HepG2 (cell line): Measurements from ENCODE around the gene RPS27L. TPM values are rescaled to one million over a fixed set of nuclear protein-coding genes. Genes with fewer than 3 reads are reported as not detected.

ENCODE experiments used
- ASH2L ChIP-seq: fragments of 300-600, 200-600 bp; sonication (generic); IDR thresholded peaks from 2 replicates; pipeline ENCODE4 v1.7.0; 2017; ENCODE audit warnings: low read depth, mild to moderate bottlenecking, moderate library complexity, mixed read lengths, low read length; ENCODE audit not compliant: insufficient read length
- EZH2 ChIP-seq: conservative IDR thresholded peaks from 2 replicates; pipeline ENCODE4 v1.6.1; 2012; ENCODE audit warnings: mild to moderate bottlenecking, low read depth, low read length, moderate library complexity
- GPN1 ChIP-seq: sonication (generic); formaldehyde crosslinking; IDR thresholded peaks from 2 replicates; pipeline ENCODE4 v1.5.1; 2020; ENCODE audit warnings: missing genetic modification reagents, borderline replicate concordance
- HDAC6 ChIP-seq: fragments of 200-600 bp; sonication (generic); IDR thresholded peaks from 2 replicates; pipeline ENCODE4 v1.7.0; 2017; ENCODE audit warnings: mild to moderate bottlenecking, antibody characterized with exemption, low read length, low read depth
- KDM1A ChIP-seq: IDR thresholded peaks from 2 replicates; pipeline ENCODE4 v1.6.1; 2016; ENCODE audit warnings: missing compliant biosample characterization
- MIER3 ChIP-seq: IDR thresholded peaks from 2 replicates; pipeline ENCODE4 v1.6.1; 2016; ENCODE audit warnings: missing compliant biosample characterization, borderline replicate concordance
- NR2F2 ChIP-seq: IDR thresholded peaks from 2 replicates; pipeline ENCODE4 v1.6.1; 2012; ENCODE audit warnings: low read depth, inconsistent platforms, borderline replicate concordance
- SIX1 ChIP-seq: sonication (generic); formaldehyde crosslinking; IDR thresholded peaks from 2 replicates; pipeline ENCODE4 v1.4.0; 2020; ENCODE audit warnings: missing genetic modification reagents, borderline replicate concordance
- ZFP41 ChIP-seq: sonication (generic); formaldehyde crosslinking; IDR thresholded peaks from 2 replicates; pipeline ENCODE4 v1.4.0; 2020; ENCODE audit warnings: mild to moderate bottlenecking, missing genetic modification reagents, borderline replicate concordance
- ZNF282 ChIP-seq: fragments of 450-650 bp; IDR thresholded peaks from 2 replicates; pipeline ENCODE4 v1.6.1; 2018; ENCODE audit not compliant: partially characterized antibody
- ZNF563 ChIP-seq: sonication (generic); formaldehyde crosslinking; IDR thresholded peaks from 2 replicates; pipeline ENCODE4 v1.8.0; 2022; ENCODE audit warnings: mild to moderate bottlenecking, moderate library complexity, missing genetic modification reagents
- polyA plus RNA-seq, 8 experiments: library from polyadenylated mRNA; depleted of rRNA in 3 of 8; stranded (reverse) in 7 of 8; unstranded in 1 of 8; fragments of >200 nt; fragmentation: Illumina TruSeq in 4 of 8; extraction: Trizol in 4 of 8; gene quantifications; 2 replicates each; pipeline versions ENCODE4 v1.2.1 to v1.2.3, GENCODE V29; 2011 to 2016; ENCODE audit warnings: low read depth in 4 of 8, missing spikeins in 1 of 8, mixed read lengths in 1 of 8; ENCODE audit not compliant: insufficient read depth in 1 of 8
- total RNA-seq, 5 experiments: library from RNA; depleted of rRNA; stranded (reverse); fragments of >200 nt; fragmentation: Illumina TruSeq; extraction: Trizol; gene quantifications; 2 replicates each; pipeline ENCODE4 v1.2.3, GENCODE V29; 2016; ENCODE audit warnings: low read depth in 1 of 5
- TF ChIP-seq, protein P1 (sequence below): sonication (generic); formaldehyde crosslinking; IDR thresholded peaks from 2 replicates; pipeline ENCODE4 v1.4.0; 2020; ENCODE audit warnings: missing genetic modification reagents
- TF ChIP-seq, protein P2 (sequence below): IDR thresholded peaks from 2 replicates; pipeline ENCODE4 v1.6.1; 2016; ENCODE audit warnings: low read depth
- TF ChIP-seq, protein P3 (sequence below): conservative IDR thresholded peaks from 2 replicates; pipeline ENCODE4 v1.6.1; 2018; ENCODE audit warnings: missing genetic modification reagents
- TF ChIP-seq, protein P4 (sequence below): fragments of 450-650 bp; IDR thresholded peaks from 2 replicates; pipeline ENCODE4 v1.6.1; 2017; ENCODE audit warnings: mild to moderate bottlenecking
- TF ChIP-seq, protein P5 (sequence below): sonication (generic); formaldehyde crosslinking; IDR thresholded peaks from 2 replicates; pipeline ENCODE4 v1.5.1; 2020; ENCODE audit warnings: missing genetic modification reagents, mild to moderate bottlenecking, borderline replicate concordance

The RPS27L gene
- total and polyA plus RNA-seq, 2 of the 13 experiments (the other 11 are each of a cell fraction or from before 2014, with no cell fraction given): 231 to 433 TPM

DNA sequence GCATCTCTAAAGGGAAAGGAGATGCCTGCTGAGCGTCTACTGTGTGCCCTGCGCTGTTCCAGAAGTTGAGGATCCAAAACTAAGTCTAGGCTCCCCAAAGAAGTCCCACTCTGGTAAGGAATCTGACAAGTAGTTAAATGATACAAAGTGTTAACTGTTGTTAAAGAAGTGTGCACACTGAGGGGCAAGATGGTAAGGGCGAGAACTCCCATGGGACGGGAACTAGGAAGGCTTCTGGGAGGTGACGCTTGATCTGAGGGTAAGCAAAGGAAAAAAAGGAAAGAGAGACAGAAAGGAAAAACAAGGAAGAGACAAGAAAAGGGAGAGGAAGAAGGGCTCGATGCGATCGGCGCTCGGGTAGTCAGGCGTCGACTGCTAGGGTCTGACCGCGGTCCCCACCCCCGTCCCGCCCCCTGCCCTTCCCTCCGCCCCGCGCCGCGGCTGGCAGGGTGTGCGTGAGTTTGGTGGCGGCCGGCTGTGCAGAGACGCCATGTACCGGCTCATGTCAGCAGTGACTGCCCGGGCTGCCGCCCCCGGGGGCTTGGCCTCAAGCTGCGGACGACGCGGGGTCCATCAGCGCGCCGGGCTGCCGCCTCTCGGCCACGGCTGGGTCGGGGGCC lies 35.8 kb downstream of the RPS27L start, which contains the start of gene LACTB (continued):
- TF ChIP-seq, protein P1, sequence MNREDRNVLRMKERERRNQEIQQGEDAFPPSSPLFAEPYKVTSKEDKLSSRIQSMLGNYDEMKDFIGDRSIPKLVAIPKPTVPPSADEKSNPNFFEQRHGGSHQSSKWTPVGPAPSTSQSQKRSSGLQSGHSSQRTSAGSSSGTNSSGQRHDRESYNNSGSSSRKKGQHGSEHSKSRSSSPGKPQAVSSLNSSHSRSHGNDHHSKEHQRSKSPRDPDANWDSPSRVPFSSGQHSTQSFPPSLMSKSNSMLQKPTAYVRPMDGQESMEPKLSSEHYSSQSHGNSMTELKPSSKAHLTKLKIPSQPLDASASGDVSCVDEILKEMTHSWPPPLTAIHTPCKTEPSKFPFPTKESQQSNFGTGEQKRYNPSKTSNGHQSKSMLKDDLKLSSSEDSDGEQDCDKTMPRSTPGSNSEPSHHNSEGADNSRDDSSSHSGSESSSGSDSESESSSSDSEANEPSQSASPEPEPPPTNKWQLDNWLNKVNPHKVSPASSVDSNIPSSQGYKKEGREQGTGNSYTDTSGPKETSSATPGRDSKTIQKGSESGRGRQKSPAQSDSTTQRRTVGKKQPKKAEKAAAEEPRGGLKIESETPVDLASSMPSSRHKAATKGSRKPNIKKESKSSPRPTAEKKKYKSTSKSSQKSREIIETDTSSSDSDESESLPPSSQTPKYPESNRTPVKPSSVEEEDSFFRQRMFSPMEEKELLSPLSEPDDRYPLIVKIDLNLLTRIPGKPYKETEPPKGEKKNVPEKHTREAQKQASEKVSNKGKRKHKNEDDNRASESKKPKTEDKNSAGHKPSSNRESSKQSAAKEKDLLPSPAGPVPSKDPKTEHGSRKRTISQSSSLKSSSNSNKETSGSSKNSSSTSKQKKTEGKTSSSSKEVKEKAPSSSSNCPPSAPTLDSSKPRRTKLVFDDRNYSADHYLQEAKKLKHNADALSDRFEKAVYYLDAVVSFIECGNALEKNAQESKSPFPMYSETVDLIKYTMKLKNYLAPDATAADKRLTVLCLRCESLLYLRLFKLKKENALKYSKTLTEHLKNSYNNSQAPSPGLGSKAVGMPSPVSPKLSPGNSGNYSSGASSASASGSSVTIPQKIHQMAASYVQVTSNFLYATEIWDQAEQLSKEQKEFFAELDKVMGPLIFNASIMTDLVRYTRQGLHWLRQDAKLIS (CRISPR knock-in tag): no peak
- TF ChIP-seq, protein P2, sequence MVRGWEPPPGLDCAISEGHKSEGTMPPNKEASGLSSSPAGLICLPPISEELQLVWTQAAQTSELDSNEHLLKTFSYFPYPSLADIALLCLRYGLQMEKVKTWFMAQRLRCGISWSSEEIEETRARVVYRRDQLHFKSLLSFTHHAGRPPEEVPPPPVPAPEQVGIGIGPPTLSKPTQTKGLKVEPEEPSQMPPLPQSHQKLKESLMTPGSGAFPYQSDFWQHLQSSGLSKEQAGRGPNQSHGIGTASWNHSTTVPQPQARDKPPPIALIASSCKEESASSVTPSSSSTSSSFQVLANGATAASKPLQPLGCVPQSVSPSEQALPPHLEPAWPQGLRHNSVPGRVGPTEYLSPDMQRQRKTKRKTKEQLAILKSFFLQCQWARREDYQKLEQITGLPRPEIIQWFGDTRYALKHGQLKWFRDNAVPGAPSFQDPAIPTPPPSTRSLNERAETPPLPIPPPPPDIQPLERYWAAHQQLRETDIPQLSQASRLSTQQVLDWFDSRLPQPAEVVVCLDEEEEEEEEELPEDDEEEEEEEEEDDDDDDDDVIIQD (CRISPR knock-in tag): peak; percentile 47
- TF ChIP-seq SIX1 (CRISPR knock-in tag): no peak
- TF ChIP-seq ASH2L: no peak
- TF ChIP-seq GPN1: no peak
- no peak for TF ChIP-seq ZNF563 (CRISPR knock-in tag)
- no peak for TF ChIP-seq EZH2
- TF ChIP-seq ZFP41 (CRISPR knock-in tag): no peak
- TF ChIP-seq, protein P3, sequence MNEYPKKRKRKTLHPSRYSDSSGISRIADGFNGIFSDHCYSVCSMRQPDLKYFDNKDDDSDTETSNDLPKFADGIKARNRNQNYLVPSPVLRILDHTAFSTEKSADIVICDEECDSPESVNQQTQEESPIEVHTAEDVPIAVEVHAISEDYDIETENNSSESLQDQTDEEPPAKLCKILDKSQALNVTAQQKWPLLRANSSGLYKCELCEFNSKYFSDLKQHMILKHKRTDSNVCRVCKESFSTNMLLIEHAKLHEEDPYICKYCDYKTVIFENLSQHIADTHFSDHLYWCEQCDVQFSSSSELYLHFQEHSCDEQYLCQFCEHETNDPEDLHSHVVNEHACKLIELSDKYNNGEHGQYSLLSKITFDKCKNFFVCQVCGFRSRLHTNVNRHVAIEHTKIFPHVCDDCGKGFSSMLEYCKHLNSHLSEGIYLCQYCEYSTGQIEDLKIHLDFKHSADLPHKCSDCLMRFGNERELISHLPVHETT (CRISPR knock-in tag): no peak
- TF ChIP-seq, protein P4, sequence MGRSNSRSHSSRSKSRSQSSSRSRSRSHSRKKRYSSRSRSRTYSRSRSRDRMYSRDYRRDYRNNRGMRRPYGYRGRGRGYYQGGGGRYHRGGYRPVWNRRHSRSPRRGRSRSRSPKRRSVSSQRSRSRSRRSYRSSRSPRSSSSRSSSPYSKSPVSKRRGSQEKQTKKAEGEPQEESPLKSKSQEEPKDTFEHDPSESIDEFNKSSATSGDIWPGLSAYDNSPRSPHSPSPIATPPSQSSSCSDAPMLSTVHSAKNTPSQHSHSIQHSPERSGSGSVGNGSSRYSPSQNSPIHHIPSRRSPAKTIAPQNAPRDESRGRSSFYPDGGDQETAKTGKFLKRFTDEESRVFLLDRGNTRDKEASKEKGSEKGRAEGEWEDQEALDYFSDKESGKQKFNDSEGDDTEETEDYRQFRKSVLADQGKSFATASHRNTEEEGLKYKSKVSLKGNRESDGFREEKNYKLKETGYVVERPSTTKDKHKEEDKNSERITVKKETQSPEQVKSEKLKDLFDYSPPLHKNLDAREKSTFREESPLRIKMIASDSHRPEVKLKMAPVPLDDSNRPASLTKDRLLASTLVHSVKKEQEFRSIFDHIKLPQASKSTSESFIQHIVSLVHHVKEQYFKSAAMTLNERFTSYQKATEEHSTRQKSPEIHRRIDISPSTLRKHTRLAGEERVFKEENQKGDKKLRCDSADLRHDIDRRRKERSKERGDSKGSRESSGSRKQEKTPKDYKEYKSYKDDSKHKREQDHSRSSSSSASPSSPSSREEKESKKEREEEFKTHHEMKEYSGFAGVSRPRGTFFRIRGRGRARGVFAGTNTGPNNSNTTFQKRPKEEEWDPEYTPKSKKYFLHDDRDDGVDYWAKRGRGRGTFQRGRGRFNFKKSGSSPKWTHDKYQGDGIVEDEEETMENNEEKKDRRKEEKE: no peak
- TF ChIP-seq, protein P5, sequence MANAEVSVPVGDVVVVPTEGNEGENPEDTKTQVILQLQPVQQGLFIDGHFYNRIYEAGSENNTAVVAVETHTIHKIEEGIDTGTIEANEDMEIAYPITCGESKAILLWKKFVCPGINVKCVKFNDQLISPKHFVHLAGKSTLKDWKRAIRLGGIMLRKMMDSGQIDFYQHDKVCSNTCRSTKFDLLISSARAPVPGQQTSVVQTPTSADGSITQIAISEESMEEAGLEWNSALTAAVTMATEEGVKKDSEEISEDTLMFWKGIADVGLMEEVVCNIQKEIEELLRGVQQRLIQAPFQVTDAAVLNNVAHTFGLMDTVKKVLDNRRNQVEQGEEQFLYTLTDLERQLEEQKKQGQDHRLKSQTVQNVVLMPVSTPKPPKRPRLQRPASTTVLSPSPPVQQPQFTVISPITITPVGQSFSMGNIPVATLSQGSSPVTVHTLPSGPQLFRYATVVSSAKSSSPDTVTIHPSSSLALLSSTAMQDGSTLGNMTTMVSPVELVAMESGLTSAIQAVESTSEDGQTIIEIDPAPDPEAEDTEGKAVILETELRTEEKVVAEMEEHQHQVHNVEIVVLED (CRISPR knock-in tag): peak; percentile 46; the same call in 1 of the 2 replicates
- TF ChIP-seq KDM1A (CRISPR knock-in tag): no peak
- no peak for TF ChIP-seq NR2F2
- TF ChIP-seq ZNF282: no peak
- no peak for TF ChIP-seq HDAC6
- TF ChIP-seq MIER3 (CRISPR knock-in tag): no peak
